GM11168 (cell line): ENCODE results near the gene CCKAR.

Source experiments
- in situ Hi-C: fragments of 300-500 bp; cut with MboI; formaldehyde crosslinking; loops from one replicate; pipeline ENCODE4 v1.12.0; 2022; ENCODE audit warnings: low sequenced_read_pairs; ENCODE audit not compliant: unreplicated experiment

Gene CCKAR

DNA sequence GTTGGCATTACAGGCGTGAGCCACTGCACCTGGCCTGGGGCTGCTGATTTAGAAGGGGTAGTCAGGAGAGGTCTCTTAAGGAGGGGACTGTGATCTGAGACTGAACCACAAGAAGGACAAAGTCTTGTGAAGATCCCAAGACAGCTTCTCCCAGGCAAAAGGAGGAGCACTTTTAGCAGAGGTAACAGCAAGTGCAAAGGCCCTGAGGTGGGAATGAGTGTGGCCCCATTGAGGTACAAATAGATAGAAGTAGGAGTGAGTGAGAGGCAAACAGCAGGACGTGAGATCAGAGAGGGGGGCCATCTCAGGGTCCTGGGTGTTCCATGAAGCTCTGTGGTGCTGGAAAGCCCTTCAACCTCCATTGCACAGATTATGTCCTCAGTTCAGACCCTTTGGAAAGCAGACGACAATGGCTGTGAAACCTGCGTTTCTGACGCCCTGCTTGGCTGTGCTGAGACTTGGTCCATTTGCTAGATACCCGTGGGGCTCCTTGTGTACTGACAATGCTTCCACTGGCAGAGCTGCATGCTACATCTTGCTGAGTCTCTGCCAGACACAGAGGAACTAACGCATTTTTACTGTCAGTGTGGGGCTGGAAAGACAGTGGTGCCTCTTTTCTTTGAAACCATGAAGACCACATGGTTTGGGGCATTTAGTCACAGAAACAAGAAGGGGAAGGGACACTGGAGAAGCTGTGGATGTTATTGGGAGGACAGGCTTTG lies 1.3 kb upstream of the CCKAR start:
- in situ Hi-C loops = no loop called here

DNA sequence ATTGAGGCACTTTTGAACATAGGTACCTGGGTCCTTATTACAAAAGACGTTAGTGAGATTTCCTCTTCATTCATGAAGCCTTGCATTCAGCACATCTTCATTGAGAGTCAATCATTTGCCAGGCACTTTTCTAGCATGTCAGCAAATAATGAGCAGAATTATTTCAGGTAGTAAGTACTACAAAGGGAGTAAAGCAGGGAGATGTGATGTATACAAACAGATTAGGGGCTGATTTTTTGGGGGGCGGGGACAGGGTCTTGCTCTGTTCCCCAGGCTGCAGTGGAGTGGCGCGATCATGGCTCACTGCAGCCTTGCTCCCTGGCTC lies 638 bp upstream of the CCKAR start:
- in situ Hi-C loops = no loop called here

DNA sequence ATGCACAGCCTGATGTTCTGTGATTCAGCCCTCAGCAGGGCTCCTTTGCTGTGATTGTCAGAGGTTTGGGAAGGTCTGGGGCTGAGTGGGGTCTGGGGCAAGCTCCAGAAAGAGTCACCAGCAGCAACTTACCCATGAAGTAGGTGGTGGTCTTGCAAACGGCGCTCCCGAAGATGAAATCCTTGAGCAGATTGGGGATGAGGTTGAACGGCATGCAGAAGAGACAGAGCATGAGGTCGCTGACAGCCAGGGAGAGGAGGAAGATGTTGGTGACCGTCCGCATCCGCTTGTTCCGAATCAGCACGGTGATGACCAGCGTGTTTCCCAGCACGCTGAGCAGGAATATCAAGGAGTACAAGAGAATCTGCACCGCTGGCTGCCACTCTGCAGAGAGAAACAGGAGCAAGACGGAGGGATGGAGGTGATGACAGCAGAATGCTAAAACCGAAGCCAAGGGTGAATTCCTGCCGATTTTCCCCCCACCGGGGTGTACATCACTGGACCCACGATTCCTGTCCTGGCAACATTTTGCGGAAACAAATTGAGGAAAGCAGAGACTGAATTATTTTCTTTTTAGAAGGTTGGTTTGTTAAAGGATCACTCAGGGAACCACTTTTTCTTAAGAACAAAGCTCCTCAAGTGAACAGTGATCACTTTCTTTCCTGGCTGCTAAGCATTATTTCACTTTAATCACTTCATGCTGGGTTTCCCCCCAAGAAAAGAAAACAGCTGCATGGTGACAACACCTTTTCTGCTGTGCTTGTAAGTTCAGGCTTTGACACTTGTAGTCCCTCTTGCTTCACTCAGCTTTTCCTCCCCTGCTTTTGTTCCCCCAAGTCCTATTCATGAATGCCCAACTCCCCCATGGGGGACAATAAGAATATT lies 941 bp downstream of the CCKAR start:
- in situ Hi-C loops = no loop called here

DNA sequence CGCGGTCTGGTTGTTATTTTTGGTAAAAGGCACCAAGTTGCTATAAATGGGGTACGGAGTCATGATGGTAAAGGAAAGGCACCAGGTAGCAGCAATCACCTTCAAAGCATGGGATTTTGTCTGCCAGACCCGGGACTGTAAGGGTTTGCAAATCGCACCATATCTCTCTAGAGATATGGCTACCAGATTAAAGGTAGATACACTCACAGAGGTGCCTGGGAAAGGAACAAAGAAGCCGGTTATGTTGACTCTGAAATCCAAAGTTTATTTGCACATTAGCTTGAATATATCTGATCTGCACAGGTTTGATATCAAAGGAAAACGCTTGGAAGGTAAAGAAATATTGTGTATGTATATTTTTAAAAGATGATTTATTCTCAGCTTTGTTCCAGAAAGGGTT lies 4.6 kb downstream of the CCKAR start:
- in situ Hi-C loops = no loop called here

DNA sequence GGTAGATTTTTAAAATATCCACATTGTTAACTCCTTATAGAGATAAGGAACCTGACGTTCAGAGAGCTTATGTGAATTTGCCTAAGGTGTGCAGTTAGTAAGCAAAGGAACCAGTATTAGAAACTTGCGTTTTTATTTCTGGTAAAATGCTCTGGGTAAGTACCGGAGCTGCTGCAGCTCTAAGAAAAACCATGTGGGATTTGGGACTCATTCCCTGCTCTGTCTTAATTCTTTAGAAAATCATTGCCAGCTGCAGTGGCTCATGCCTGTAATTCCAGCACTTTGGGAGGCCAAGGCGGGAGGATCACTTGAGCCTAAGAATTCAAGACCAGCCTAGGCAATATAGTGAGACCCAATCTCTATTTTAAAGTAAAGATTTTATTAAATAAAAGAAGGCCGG lies 5.8 kb downstream of the CCKAR start:
- in situ Hi-C loops = no loop called here

DNA sequence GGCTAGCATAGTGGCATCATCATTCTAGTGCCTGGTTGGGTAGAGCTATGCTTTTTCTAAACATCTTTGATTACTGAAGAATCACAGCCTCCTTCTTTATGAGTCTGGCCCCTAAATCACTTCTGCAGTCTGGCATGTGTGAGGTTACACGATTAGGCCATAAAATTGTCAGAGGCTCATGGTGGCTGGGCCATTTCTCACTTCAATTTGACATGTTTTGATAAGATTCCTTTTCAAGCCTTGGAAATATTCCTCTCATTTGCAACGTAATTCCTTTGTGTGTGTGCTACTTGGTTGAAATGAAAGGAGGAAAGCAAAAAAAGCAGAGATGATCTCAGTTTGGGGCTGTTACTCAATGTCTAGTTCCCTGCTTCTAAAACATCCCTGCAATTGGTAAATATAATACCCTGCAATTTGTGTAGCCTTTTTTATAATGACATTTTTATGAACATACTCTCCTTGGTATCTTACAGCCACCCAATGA lies 6.2 kb downstream of the CCKAR start:
- in situ Hi-C loops = no loop called here

DNA sequence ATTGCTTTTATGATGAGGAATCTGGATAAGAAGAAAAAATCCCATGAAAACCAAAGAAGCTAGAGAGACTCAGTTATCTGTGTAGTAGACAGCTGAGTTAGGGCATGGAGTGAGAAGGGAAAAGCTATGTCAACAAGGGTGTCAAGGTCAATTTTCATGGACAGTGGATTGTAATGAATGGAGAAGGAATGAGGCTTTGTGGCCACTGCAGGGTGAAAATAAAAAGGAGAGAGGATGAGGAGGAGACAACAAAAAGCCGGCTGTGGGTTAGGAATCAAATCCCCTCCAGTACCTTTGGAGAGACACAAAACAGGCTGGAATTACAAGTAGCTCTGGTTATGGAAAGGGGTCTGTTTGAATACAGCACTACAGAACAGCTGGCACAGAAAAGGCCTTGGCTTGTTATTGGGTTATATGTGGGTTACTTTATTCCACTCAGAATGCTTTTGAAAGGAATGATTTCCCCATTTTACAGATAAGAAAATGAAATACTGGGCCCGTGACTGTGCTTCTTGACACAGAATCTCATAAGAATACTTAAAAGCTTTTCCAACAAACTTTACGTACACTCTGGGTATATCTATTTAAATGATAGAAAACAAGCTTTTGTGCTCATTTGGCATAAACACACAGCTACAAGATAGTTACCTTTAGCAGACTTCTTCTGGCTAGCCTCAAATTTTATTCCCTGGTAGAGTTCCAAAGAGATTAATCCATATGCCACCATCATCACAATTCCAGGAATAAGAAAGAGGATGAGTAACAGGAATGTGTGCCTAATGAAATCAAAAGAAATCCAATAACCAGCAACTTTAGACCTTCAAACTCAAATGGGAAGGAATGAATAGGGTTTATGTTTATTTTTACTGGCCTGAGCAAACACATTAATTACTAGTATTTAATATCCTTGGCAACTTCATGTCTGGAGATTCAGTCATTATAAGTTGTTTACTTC lies 7.5 kb downstream of the CCKAR start:
- in situ Hi-C loops = no loop called here

DNA sequence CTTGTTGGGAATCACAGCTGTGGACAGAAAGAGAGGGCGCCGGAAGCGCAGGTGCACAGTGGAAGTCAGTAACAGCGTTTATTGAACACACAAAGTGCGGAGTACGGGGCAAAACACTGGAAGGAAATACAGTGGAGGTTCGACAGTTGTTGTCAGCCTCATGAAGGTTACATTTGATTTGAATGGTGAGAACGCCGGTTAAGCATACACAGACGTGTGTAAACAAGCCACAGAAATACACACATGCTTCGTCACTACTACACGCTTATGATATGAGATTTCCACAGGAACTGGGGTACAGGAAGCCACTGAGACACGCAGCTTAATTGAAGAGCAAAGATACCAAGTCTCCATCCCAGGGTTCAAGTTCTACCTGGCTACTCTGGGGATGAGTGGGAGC lies 12.0 kb downstream of the CCKAR start:
- in situ Hi-C loops = no loop called here

DNA sequence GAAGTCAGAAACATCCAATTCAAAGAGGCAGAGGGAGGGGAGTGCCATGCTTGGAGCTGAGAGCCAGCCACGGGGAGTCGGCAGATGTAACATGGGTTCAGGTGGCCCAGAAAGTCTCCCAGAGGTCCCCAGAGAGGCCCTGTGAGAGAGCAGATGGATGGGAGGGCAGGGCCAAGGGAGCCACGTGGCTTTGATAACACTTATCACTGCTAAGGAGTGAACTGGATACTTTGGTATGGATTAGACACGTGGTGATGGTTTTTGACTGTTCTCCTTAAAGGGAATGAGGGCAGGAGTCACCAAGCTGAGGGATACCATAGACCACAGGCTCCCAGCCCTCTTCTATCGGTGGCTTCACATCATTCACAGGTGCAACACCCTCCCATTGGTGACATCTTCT lies 13.7 kb downstream of the CCKAR start:
- in situ Hi-C loops = no loop called here

DNA sequence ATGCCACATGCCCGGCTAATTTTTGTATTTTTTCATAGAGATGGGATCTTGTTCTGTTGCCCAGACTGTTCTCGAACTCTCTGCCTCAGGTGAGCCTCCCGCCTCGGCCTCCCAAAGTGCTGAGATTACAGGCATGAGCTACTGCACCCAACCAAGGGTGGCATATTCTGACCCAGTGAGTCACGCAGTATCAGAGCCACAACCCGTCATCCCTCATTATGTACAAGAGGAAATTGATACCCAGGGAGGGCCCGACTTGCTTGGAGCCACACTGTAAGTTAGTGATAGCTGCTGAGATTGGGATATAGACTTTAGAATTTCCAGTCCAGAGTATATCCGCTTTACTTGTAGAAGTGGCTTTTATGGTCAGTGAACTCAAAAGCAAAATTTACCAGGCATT lies 14.6 kb downstream of the CCKAR start:
- in situ Hi-C loops = no loop called here

DNA sequence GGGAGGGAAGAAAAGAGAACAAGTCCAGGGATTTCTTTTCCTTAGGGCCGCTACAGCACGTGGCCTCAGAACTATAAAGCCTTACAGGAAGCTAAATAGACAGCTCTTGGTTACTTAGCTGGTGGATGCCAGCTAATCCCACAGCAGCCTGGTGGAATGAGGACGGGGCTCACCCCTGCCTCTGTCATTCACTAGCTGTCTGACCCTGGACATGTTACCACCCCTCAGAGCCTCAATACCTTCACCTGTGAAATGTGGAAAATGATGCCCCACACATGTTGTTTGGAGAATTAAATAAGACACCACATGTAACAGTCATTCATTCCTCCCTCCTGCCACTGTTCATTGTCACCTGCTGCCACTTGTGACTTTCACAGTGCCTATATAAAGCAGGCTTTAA lies 15.7 kb downstream of the CCKAR start:
- in situ Hi-C loops = loop anchor here (25.0 kb wide), 2 partner anchors 238 to 388 kb away; partner anchors contain the start of gene STIM2

DNA sequence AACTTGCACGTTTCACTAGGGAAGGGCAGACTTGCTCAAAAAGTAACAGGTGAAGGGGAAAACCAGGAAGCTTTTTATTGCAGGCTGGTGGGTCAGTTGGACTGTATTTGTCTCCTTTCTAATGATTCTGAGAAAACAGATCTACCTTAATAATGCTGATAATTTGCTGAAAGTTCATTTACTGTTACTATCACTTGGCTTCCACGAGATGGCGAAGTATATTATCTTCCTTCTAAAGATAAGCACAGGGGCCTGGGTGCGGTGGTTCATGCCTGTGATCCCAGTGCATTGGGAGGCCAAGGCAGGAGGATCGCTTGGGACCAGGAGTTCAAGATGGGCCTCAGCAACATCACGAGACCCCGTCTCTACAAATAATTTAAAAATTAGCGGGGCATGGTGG lies 16.4 kb downstream of the CCKAR start:
- in situ Hi-C loops = loop anchor here (25.0 kb wide), 2 partner anchors 238 to 388 kb away; partner anchors contain the start of gene STIM2

DNA sequence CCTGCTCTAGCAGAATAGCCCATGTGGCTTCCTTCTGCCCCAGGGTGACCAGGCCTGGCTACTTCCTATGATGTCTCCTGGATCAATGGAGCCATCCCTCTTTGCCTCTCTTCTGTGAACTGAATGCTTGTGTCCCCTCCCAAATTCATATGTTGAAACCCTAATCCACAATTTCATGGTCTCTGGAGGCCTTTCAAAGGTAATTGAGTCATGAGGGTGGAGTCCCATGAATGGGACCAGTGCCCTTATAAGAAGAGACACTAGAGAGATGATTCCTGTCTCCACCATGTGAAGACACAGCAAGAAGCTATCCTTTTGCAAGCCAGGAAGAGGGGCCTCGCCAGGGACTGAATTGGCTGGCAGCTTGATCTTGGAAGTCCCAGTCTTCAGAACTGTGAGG lies 18.4 kb downstream of the CCKAR start:
- in situ Hi-C loops = loop anchor here (25.0 kb wide), 2 partner anchors 240 to 390 kb away; partner anchors contain the start of gene STIM2

DNA sequence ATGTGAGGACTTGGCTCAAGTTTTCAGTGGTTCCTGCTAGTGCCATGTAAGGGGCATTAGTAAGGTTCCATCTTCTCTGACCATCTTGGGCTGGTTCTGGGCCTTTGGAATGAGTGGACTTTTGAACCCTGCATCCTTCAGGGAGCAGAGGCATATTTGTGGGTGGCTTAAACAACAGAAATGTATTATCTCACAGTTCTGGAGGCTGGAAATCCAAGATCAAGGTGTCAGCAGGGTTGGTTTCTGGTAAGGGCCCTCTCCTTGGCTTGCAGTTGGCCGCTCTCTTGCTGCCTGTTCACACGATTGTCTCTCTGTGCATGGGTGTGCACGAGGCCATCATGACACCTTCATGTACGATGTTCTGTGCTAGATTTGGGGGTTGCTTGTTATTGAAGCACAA lies 21.3 kb downstream of the CCKAR start:
- in situ Hi-C loops = loop anchor here (10.0 to 25.0 kb wide), 3 partner anchors 243 to 546 kb away; partner anchors contain the start of gene STIM2

DNA sequence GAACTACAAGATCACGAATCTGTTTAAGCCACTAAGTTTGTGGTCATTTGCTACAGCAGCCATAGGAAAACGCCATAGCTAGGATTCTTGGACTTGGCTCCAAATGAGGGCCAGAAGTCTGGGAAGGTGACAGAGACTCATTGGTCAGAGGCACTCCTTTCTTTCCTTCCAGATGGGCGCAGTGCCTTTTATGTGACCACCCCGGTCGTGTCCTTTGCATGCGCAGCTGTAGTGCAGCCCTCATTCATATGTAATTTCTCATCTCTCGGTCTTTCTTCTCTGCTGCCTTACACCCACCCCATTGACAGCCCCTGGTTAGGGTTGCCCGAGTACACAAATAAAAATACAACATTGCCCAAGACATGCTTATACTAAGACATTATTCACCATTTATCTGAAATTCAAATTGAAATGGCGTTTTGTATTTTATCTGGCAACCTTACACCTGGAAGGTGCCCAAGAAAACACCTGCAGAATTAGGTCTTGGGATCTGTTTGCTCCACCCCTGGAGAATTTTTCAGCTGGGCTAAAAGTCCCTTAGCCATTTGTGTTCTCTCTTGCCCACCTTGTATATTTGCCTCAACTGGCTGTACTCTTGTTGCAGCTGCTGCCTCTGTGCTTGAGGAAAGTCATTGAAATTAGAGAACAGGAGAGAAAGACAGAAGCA lies 21.9 kb downstream of the CCKAR start:
- in situ Hi-C loops = loop anchor here (10.0 to 25.0 kb wide), 3 partner anchors 244 to 546 kb away; partner anchors contain the start of gene STIM2

DNA sequence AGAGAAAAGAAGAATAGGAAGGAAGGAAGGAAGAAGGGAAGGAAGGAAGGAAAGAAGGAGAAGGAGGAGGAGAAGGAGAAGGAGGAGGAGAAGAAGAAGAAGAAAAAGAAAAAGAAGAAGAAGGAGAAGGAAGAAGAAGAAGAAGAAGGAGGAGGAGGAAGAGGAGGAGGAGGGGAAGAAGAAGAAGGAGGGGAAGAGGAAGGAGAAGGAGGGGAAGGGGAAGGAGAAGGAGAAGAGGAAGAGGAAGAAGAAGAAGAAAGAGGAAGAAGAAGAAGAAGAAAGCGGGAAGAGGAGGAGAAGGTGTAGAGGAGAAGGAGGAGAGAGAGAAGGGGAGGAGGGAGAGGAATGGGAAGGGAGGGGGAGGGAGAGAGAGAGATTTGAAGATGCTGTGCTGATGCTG lies 22.6 kb downstream of the CCKAR start:
- in situ Hi-C loops = loop anchor here (10.0 to 25.0 kb wide), 3 partner anchors 245 to 547 kb away; partner anchors contain the start of gene STIM2

DNA sequence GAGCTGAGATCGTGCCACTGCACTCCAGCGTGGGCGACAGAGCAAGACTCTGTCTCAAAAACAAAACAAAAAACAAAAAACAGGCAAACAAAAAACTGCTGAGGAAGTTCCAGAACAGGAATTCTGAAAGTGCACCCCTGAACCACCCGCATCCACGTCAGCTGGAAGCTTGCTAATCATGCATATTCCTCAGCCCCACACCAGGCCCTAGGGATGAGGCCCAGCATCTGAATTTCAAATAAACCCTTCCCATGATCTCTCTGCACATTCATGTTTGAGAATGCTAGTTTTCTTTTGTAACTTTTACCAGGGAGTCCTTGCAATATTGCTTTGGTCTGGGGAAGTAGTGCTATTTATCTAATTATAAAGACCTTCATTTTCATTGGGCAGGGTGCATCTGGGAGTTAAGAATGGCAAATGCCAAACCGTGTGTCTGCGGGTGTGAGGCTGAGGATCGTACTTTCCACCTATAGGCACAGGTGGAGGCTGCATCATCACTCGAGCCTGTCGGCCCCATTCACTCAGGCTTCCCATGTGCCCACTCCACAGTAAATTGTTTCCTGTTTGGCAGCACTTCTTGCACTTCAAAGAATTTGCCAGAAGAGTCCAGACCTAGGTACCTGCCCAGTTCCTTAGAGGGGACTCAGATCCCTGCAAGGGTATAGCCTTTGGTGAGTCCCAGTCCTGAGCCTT lies 23.6 kb downstream of the CCKAR start:
- in situ Hi-C loops = loop anchor here (10.0 to 25.0 kb wide), 3 partner anchors 246 to 548 kb away; partner anchors contain the start of gene STIM2

DNA sequence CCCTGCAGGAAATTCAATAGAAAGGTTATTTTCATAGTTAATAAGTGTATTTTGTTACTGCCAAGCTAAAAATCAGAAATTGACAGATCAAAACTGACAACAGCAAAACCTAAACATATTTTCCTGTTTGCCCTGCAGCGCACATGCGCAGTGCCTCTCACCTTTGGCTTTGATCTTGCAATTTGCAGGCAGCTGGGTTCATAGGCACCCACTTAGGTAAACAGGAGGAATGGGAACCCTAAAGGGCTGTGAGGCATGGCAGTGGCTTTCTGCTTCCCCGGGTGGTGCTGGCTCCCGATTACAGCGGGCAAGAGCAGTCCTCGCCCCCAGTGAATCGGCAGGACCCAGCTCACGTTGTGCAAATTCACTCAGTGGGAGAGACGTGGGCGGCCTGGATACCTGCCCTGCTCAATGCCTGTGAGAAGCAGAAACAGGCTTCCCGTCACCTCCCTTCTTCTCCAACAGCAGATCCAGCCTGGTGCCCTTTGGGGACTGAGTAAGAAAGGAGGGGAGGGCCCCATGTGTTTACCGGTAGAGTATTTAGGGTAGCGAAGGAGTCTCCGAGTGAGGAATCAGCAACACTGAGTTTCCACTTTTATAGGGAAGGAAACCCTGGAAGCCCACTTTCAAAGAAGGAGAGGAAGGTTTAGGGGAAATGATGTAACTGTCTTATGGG lies 25.7 kb downstream of the CCKAR start:
- in situ Hi-C loops = loop anchor here (10.0 to 25.0 kb wide), 3 partner anchors 248 to 550 kb away; partner anchors contain the start of gene STIM2
